NCI-H2227 treated with DMSO at 0.1 percent for 48 hours (cell line): Measurements from ENCODE around the gene ZBTB8OS.

ENCODE experiments used
- DNase-seq: peaks from one replicate; lab custom pipeline; 2025; lab: John Stamatoyannopoulos, UW

The ZBTB8OS gene

DNA sequence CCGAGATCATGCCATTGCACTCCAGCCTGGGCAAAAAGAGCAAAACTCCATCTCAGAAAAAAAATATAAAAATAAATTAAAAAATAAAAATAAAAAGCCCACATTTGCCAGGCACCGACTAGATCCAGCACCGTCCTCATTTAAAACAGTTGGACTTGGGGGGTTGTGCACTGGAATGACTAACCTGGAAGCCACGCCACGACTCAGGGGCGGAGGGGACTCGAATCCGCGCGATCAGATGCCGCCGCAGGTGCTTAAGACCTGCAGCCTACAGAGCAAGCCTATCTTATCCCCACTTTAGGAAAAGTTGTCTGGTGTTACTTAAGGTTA lies 38.5 kb downstream of the ZBTB8OS start:
- DNase-seq, result no peak

- no peak for DNase-seq
These were observed 41.2 kb downstream of the ZBTB8OS start for GRCh38 chr1:32609180-32609579.

DNA sequence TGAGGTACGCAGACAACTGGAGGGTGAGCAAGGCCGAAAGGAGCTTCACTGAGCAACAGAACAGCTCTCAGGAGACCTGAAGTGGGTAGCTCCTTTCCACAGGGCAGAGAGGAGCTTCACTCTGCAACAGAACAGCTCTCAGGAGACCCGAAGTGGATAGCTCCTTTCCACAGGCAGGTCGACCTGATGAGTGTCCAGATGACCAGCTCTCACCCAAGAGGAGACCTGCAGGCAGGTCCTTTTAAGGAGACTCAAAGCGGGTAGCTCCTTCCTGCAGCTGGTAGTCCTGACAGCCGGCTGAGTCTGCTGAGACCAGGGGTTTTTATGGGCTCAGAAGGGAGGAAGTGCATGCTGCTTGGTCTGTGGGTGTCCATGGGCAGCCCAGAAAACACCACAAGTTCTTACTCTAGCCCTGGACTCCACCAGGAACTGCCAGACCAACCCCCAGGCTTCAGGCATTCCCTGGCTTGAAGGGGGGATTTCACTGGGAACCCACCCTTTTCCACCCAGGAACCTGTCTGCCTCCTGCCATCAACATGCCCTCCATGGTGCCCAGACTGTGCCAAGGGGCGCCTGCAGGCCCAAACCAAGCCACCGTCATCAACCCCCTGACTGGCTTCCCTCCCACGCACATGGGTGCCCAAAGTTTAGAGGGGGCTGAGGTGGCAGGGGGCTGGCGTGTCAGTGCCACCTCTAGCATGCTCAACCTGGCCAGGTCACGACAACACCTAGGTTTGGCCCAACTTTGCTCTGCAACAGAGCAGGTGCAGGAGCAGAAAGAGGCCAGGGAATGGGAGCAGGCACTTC lies 43.6 kb downstream of the ZBTB8OS start:
- no peak for DNase-seq

- no peak for DNase-seq
These were observed 44.5 kb downstream of the ZBTB8OS start for GRCh38 chr1:32605711-32606424.

GRCh38 chr1:32600034-32600433 lies 50.3 kb downstream of the ZBTB8OS start:
- DNase-seq, result no peak

- no peak for DNase-seq
These were observed 57.4 kb downstream of the ZBTB8OS start for GRCh38 chr1:32592943-32593342.

DNA sequence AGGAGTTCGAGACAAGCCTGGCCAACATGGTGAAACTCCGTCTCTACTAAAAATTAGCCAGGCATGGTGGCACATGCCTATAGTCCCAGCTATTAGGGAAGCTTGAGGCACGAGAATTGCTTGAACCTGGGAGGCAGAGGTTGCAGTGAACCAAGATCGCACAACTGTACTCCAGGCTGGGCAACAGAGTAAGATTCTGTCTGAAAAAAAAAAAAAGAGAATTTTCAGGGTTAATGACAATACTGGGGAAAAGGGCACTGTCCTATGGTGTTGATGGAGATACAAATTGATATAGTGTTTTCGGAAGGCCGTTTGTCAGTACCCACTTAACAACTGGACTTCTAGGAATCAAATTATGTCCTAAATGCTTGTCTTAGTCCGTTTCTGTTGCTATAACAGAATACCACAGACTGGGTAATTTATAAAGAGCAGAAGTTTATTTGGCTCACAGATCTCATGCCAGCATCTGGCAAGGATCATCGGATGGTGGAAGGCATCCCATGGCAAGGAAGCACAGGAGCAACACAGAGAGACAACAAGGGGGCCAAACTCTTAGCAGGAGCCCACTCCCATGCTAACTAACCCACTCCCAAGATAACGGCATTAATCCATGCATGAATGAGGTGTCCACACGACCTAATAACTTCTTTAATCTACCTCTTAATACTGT lies 69.9 kb downstream of the ZBTB8OS start:
- DNase-seq, result no peak
